ENCODE measurements around the gene MAGEA9. TPM values are rescaled to one million over a fixed set of nuclear protein-coding genes. Genes with fewer than 3 reads are reported as not detected.
"Not testable (repeated sequence)": the region's sequence is repeated elsewhere in the genome, so short reads cannot be mapped to it uniquely, and the experiment has no call there.

Gene MAGEA9
- total RNA-seq, 1 experiment from 2014 or later: not detected

DNA sequence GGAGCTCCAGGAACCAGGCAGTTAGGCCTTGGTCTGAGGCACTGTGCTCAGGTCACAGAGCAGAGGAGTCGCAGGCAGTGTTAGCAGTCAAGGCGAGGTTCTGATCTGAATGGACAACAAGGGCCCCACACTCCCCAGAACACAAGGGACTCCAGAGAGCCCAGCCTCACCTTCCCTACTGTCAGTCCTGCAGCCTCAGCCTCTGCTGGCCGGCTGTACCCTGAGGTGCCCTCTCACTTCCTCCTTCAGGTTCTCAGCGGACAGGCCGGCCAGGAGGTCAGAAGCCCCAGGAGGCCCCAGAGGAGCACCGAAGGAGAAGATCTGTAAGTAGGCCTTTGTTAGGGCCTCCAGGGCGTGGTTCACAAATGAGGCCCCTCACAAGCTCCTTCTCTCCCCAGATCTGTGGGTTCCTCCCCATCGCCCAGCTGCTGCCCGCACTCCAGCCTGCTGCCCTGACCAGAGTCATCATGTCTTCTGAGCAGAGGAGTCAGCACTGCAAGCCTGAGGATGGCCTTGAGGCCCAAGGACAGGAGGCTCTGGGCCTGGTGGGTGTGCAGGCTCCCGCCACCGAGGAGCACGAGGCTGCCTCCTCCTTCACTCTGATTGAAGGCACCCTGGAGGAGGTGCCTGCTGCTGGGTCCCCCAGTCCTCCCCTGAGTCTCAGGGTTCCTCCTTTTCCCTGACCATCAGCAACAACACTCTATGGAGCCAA is 26.2 kb downstream of the MAGEA9 start:
- DNase-seq (ENCODE audit: low spot score): no peak

DNA sequence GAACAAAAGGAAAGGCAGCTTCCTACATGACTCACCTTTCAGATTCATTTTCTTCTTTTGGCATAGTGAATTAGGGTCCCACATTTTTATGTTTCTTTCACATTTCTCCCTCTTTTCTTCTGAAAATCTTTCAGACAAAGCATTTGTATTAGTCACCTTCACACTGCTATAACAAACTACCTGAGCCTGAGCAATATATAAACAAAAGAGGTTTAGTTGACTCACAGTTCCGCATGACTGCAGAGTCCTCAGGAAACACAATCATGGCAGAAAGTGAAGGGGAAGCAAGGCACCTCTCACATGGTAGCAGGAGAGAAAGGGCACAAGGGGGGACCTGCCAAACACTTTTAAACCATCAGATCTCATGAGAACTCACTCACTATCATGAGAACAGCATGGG is 36.9 kb downstream of the MAGEA9 start:
- DNase-seq (ENCODE audit: low spot score): no peak

DNA sequence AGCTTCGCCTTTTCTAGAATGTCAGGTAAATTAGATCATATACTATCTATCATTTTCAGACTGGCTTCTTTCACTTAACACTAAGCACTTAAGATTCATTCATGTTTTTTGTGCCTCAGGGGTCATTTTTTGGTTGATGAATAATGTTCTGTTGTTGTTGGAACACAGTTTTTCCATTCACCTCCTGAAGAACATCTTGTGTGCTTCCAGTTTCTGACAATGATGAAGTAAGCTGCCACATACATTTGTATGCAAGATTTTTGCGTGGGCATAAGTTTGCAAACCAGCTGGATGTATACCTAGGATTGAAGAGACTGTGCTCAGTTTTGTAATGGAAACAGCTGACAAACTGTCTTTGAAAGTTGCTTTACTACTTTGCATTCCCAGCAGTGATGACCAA is 37.6 kb downstream of the MAGEA9 start:
- DNase-seq (ENCODE audit: low spot score): no peak

GRCh38 chrX:149825424-149825823 is 43.7 kb downstream of the MAGEA9 start:
- DNase-seq (ENCODE audit: low spot score): peak; percentile 13

DNA sequence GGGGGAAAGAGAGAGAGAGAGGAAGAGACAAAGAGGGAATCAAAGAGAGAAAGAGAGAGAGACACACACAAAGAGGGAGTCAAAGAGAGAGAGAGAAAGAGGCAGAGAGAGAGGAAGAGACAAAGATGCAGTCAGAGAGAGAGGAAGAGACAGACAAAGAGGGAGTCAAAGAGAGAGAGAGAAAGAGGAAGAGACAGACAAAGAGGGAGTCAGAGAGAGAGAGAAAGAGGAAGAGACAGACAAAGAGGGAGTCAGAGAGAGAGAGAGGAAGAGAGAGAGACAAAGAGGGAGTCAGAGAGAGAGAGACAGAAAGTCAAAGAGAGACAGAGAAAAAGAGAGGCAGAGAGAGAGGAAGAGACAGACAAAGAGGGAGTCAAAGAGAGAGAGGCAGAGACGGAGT is 45.5 kb downstream of the MAGEA9 start:
- no peak for DNase-seq (ENCODE audit: low spot score)

DNA sequence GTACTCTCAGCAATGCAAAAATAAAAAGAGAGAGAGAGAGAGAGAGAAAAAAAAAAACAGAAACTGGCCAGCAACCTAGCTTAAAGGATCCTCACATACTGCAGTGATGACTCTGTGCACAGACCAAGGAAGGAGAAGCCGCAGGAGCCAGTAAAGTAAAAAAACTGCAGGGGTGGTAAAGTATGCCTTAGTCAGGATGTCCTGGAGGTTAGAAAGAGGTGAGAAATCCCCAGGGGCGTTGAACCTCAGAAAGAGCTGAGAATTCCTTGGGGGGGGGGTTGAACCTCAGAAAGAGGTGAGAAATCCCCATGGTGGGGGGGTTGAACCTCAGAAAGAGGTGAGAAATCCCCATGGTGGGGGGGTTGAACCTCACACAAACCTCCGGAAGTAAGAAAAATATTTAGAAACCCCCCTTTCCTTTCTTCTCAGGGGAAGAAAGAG is 48.0 kb downstream of the MAGEA9 start:
- DNase-seq (ENCODE audit: low spot score): peak; percentile 58

DNA sequence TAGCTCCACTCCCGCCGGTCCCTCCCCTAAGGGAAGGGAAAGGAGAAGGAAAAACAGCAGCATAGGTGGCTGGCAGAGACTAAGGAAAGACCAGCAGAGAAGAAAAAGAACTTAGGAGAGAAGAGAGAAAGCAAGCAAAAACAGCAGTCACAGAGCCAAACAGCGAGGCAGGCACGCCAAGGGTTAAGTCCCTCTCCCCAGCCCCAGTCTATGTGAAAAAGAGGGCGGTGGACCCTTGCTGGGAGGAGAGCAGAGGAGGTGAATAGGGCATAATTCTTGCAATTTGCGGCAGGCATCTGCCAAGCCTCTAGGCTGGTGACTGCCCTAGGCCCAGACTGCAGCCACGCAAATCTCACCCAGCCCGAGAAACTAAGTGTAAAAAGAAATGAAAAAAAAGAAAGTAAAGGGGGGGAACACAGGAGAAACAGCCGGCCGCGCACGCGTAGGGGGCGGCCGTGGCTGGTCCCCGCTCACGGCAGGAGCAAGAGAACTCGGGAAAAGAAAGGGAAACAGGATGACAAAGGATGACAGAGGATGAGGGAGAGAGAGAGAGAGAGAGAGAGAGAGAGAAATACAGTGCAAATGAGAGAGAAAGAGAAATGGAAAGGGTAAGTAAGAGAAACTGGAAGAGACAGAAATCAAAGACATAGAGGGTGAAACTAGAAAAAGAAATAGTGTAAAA is 48.6 kb downstream of the MAGEA9 start:
- DNase-seq (ENCODE audit: low spot score): peak; percentile 45

DNA sequence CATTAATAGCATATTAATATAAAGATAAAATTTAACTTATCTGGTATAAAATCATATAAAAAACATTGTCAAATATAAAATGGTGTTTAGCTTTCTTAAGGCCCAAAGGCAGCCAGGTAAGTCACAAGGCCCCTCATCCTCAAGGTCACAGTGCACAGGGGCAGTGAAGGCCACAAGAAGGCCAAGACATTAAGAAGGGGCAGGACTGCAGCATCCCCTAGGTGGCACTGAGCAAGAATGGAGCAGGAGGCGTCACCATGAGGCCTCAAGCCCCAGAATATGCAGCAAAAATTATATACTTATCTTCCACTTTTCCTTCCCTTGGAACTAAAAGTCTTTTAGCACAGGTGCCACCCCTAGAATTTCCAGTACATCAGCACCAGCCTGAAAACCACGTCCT is 49.7 kb downstream of the MAGEA9 start:
- no peak for DNase-seq (ENCODE audit: low spot score)

GRCh38 chrX:149836728-149837127 is 55.0 kb downstream of the MAGEA9 start:
- DNase-seq (ENCODE audit: low spot score): not testable (repeated sequence)

DNA sequence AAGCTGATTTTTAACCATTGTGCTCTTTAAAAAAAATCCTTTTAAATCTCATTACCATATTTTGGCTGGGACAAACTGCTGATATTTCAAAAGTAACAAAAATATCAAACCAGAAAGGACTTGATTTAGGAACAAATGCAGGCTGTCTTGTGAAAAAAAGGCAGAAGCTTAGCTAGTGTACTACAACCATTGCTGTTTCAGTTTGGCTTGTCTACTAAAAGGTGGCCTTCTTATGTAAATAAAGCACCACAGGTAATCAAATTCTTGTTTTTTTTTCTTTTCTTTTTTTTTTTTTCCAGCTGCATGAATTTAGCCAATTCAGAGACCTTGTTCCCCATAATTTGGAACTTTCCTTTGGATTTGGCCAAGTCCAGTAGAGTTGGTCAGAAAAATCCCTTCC is 55.4 kb downstream of the MAGEA9 start:
- DNase-seq (ENCODE audit: low spot score): no peak

Other genes starting within 250 kb of the MAGEA9 start
- gene EOLA1, start 240.9 kb upstream of the MAGEA9 start, total RNA-seq (2014; rRNA removed; shearing (Covaris generic)): 17.4 and 25.7 TPM in 2 replicates
- gene HSFX3, start 232.0 kb upstream of the MAGEA9 start, total RNA-seq (2014; rRNA removed; shearing (Covaris generic)): not detected in 2 replicates
- gene MAGEA9B, start 194.5 kb upstream of the MAGEA9 start, total RNA-seq (2014; rRNA removed; shearing (Covaris generic)): not detected in 2 replicates
- not detected in 2 replicates for gene HSFX2, start 186.6 kb upstream of the MAGEA9 start, total RNA-seq (2014; rRNA removed; shearing (Covaris generic))
- 26.5 and 27.9 TPM in 2 replicates for gene TMEM185A, start 150.1 kb upstream of the MAGEA9 start, total RNA-seq (2014; rRNA removed; shearing (Covaris generic))
- gene MAGEA11, start 69.9 kb upstream of the MAGEA9 start, total RNA-seq (2014; rRNA removed; shearing (Covaris generic)): not detected in 2 replicates
- 0.19 and 0.84 TPM in 2 replicates for gene HSFX1, start 7.9 kb upstream of the MAGEA9 start, total RNA-seq (2014; rRNA removed; shearing (Covaris generic))
- not detected in 2 replicates for gene MAGEA8, start 99.3 kb downstream of the MAGEA9 start, total RNA-seq (2014; rRNA removed; shearing (Covaris generic))
- not detected in 2 replicates for gene HSFX4, start 147.6 kb downstream of the MAGEA9 start, total RNA-seq (2014; rRNA removed; shearing (Covaris generic))
- 39.2 and 42.5 TPM in 2 replicates for gene EOLA2, start 156.6 kb downstream of the MAGEA9 start, total RNA-seq (2014; rRNA removed; shearing (Covaris generic))

Data from A172 (cell line).